ENCODE results near the gene PTPN3. TPM values are rescaled to one million over a fixed set of nuclear protein-coding genes. Genes with fewer than 3 reads are reported as not detected.

PTPN3 gene
- total and polyA plus RNA-seq, 4 donors, result 4.3 to 22.9 (median 9.4) TPM

DNA sequence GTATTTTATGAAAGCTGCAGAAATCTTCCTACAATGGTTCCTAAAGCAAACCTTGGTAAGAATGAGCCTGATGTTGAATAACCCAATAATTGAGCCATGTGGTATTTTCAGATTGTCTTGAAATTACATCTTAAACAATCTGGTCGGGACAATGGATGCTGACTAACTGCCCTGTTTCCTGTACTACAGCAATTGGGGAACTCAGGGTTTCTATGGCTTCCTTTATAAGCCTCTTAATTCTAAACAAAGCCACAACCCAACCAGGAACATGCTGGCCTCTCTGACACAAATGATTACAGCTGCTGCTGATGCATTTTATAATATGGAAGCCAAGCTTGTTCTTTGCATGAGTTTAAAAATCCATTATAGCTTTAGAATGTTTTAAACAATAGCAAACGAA lies 30.2 kb downstream of the PTPN3 start:
- 78 to 85% methylated on average over 2 of the region's 2 CpGs for WGBS, 2 donors
- H3K4me3 ChIP-seq (ENCODE audit: low read length in 2 of 2), result no peak overlapping the region
- no peaks in the 10 kb centered on the region for H3K27me3 ChIP-seq (ENCODE audit: control insufficient read depth in 1 of 2, insufficient read depth in 2 of 2, low read length in 1 of 2)
- intact Hi-C loops (cut with DNase I), result loop anchor here (2.0 kb wide), 2 partner anchors 27 to 49 kb away; no protein-coding TSS in a partner anchor
- no peaks in the 10 kb centered on the region for H3K4me1 ChIP-seq (ENCODE audit: control insufficient read depth in 1 of 2, insufficient read depth in 2 of 2, low read length in 2 of 2)
- H3K27ac ChIP-seq (ENCODE audit: low read depth in 1 of 2, low read length in 2 of 2), result no peak overlapping the region
- H3K9me3 ChIP-seq (ENCODE audit: control insufficient read depth, low read length), result no peaks in the 10 kb centered on the region
- DNase-seq, result no peak
- H3K36me3 ChIP-seq (ENCODE audit: control insufficient read depth in 1 of 2, insufficient read depth in 2 of 2, low read length in 1 of 2), result no peaks in the 10 kb centered on the region
- ATAC-seq (ENCODE audit: low FRiP score), result no peak

DNA sequence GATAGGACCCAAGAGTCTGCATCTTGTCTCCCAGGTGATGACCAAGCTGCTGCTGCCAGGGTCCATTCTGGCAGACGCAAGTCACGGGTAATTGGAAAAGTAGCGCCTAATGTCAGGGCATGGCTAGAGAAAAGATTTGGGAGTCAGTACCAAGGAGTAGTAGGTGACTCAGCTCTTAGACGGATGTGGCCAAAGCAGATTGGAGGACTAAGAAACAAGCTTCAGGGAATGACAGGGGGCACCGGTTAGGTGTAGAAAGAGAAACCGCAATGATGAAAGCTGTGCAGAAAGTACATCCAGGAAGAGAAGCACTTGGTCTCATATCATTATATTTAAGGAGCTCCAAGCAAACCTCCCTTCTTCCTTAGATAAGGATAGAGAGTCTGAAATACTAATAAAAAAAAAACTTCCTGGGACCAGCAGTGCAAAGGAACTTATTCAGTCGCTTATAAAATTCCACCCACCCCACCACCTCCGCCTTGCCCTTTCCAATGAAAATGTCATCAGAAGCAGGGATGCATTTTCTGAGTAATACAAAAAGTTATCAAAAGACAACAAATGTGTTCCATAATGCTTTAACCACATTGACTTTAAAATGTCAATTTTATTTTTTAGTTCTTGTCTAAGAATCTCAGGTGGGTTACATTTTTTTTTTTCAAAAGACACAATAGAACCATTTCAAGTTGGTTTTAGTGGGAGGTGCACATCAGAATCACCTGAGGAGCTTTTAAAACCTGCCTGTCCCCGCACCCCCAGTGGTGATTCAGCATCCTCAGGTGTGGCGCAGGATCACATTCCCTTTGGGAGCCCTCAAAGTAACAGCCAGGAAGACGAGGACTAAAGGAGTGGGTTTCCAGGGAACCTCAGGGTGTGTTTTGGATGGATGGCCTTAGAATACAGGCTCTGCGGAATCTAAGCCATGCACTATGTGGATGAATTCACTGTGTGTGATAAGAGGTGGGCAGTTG lies 31.2 kb downstream of the PTPN3 start:
- intact Hi-C loops (cut with DNase I), result loop anchor here in 1 of 2 donors (2.0 kb wide), 1 partner anchor 50 kb away; no protein-coding TSS in a partner anchor
- ATAC-seq (ENCODE audit: low FRiP score) (no peak), DNase-seq (no peak)

DNA sequence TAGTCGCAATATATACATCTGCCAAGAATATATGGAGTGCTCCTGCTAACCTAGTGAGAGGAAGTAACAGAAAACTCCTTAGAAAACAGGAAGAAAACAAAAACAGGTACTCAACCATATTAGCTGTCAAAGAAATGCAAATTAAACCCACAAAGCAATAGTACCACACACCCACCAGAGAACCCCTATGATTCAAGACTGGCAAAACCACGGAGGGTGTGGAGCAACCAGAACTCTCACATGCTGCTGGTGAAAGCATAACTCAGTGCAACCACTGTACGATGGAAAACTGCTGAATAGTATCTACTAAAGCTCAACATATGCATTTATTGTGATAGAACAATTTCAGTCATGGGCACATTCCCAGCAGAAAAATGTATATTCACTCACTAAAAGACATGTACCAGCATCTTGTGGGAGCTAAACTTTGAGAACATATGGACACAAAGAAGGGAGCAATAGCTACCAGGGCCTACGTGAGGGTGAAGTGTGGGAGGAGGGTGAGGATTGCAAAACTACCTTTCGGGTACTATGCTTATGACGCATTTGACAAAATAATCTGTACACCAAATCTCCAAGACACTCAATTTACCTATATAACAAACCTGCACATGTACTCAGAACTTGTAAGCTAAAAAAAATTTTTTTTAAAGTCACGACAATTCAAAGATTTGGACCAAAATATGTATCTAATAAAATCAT lies 34.0 kb downstream of the PTPN3 start:
- no peak for DNase-seq
- H3K27me3 ChIP-seq (ENCODE audit: control insufficient read depth in 1 of 2, insufficient read depth in 2 of 2, low read length in 1 of 2), result no peaks in the 10 kb centered on the region
- H3K4me1 ChIP-seq (ENCODE audit: control insufficient read depth in 1 of 2, insufficient read depth in 2 of 2, low read length in 2 of 2), result no peaks in the 10 kb centered on the region
- WGBS, 2 donors, result 85 to 89% methylated on average over 7 of the region's 7 CpGs
- H3K9me3 ChIP-seq (ENCODE audit: control insufficient read depth, low read length), result no peaks in the 10 kb centered on the region
- intact Hi-C loops (cut with DNase I), result no loop called here
- ATAC-seq (ENCODE audit: low FRiP score), result no peak
- H3K27ac ChIP-seq (ENCODE audit: low read depth in 1 of 2, low read length in 2 of 2), result no peak overlapping the region
- H3K4me3 ChIP-seq (ENCODE audit: low read length in 2 of 2), result no peak overlapping the region
- peaks cover 0 to 4% of the 10 kb centered on the region in 2 donors for H3K36me3 ChIP-seq (ENCODE audit: control insufficient read depth in 1 of 2, insufficient read depth in 2 of 2, low read length in 1 of 2)

More for the DNA sequence above, 31.2 kb downstream of the PTPN3 start:
- no peak overlapping the region for H3K4me3 ChIP-seq (ENCODE audit: low read length in 2 of 2)
- WGBS, 2 donors, result 79 to 82% methylated on average over 12 of the region's 12 CpGs
- no peaks in the 10 kb centered on the region for H3K4me1 ChIP-seq (ENCODE audit: control insufficient read depth in 1 of 2, insufficient read depth in 2 of 2, low read length in 2 of 2)
- H3K27ac ChIP-seq (ENCODE audit: low read depth in 1 of 2, low read length in 2 of 2), result no peak overlapping the region
- no peaks in the 10 kb centered on the region for H3K9me3 ChIP-seq (ENCODE audit: control insufficient read depth, low read length)
- peaks cover 0 to 4% of the 10 kb centered on the region in 2 donors for H3K36me3 ChIP-seq (ENCODE audit: control insufficient read depth in 1 of 2, insufficient read depth in 2 of 2, low read length in 1 of 2)
- H3K27me3 ChIP-seq (ENCODE audit: control insufficient read depth in 1 of 2, insufficient read depth in 2 of 2, low read length in 1 of 2), result no peaks in the 10 kb centered on the region

DNA sequence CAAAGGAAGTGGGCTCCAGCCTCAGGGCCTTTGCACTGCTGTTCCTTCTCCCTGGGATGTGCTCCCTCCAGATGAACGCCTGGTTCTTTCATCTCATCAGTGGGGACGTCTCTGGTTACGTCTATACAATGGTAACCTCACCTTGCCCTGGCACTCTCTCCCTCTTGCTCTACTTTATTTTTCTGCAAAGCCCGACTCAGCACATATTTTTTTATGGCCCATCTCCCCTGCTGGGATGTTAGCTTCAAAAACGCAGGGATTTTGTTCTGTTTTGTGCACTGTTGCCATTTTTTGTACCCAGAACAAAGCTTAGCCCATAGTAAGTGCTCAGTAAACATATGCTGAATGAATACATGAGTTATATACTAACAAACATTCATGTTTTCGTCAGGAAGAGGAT lies 37.5 kb downstream of the PTPN3 start:
- intact Hi-C loops (cut with DNase I), result no loop called here
- DNase-seq, result no peak
- Histone ChIP-seq H3K27me3 (ENCODE audit: control insufficient read depth in 1 of 2, insufficient read depth in 2 of 2, low read length in 1 of 2) (no peaks in the 10 kb centered on the region), H3K9me3 (ENCODE audit: control insufficient read depth, low read length) (no peaks in the 10 kb centered on the region), H3K4me1 (ENCODE audit: control insufficient read depth in 1 of 2, insufficient read depth in 2 of 2, low read length in 2 of 2) (no peaks in the 10 kb centered on the region), H3K27ac (ENCODE audit: low read depth in 1 of 2, low read length in 2 of 2) (no peak overlapping the region), H3K4me3 (ENCODE audit: low read length in 2 of 2) (no peak overlapping the region), H3K36me3 (ENCODE audit: control insufficient read depth in 1 of 2, insufficient read depth in 2 of 2, low read length in 1 of 2) (peaks cover 4 to 6% of the 10 kb centered on the region in 2 donors)
- no peak for ATAC-seq (ENCODE audit: low FRiP score)
- 89% methylated on average over 6 of the region's 6 CpGs for WGBS, 2 donors

DNA sequence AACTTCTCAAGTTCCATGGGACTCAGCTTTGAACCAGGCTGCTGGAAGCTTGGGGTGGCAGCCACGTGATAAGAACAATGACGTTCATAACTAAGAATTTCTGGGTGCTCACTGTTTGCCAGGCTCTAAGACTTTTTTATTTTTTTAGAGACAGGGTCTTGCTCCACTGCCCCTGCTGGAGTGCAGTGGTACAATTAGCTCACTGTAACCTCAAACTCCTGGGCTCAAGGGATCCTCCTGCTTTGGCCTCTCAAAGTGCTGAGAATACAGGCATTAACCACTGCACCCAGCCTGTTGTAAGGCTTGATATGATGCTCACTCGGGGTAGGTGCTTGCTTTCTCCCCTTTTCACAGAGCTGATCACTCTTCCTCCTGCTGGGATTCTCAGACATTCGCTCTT lies 38.7 kb downstream of the PTPN3 start:
- no peaks in the 10 kb centered on the region for H3K4me1 ChIP-seq (ENCODE audit: control insufficient read depth in 1 of 2, insufficient read depth in 2 of 2, low read length in 2 of 2)
- no peak overlapping the region for H3K27ac ChIP-seq (ENCODE audit: low read depth in 1 of 2, low read length in 2 of 2)
- H3K4me3 ChIP-seq (ENCODE audit: low read length in 2 of 2), result no peak overlapping the region
- no peaks in the 10 kb centered on the region for H3K27me3 ChIP-seq (ENCODE audit: control insufficient read depth in 1 of 2, insufficient read depth in 2 of 2, low read length in 1 of 2)
- WGBS, 2 donors, result 52 to 59% methylated on average over 4 of the region's 4 CpGs
- DNase-seq, result no peak
- intact Hi-C loops (cut with DNase I), result no loop called here
- no peak for ATAC-seq (ENCODE audit: low FRiP score)
- H3K36me3 ChIP-seq (ENCODE audit: control insufficient read depth in 1 of 2, insufficient read depth in 2 of 2, low read length in 1 of 2), result peaks cover 4 to 6% of the 10 kb centered on the region in 2 donors
- H3K9me3 ChIP-seq (ENCODE audit: control insufficient read depth, low read length), result no peaks in the 10 kb centered on the region

DNA sequence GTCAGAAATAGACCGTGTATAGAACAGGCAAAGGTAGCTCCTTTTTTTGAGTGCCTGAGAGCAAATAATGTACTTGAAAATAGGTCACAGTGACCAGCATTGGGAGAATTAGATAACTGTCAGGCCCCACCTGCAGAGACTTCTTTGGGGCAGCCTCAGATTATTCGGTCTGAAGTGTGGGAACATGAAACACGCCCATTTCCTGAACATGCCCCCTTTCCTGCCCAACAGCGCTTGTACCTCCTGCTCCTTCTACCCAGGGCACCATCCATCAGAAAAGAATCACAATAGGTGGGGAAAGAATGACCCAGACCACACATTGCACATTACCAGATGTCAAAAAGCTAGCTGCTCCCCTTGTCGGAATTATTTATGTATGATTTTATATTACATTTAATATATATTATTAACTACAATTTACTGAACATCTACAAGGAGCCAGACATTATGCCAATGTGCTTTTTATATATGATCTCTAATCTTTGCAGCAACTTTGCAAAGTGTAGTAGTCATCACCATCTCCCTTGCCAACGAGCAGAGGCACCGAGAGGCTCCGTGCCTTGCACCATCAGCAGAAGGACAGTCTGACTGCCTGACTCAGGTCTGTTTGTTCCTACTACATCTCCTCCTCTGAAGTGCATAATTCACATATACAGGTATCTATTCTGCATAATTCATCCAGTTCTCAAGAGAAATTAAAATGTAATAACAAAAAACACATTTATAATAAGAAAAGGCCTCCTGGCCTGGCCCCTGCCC lies 39.5 kb downstream of the PTPN3 start:
- no peak for DNase-seq
- WGBS, 2 donors, result 62 to 64% methylated on average over 8 of the region's 8 CpGs
- no peak for ATAC-seq (ENCODE audit: low FRiP score)

DNA sequence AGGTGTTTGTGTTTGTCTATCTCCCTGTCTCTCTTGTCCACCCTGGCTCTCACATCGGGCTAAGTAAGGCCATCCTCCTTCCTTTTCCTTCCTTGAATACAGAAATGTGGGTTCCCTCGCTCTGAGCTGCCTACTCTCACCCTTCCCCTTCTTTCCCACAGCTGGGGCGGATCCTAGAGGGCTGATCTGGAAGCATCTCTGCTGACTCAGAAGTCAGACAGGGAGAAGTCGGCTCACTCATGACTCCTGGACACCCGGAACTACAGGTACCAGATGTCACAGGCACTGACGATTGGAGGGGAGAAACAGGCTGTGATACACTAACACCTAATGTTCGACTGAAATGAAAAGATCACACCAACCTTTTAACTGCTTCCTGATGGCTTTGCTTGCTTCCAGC lies 41.3 kb downstream of the PTPN3 start:
- no peaks in the 10 kb centered on the region for H3K27me3 ChIP-seq (ENCODE audit: control insufficient read depth in 1 of 2, insufficient read depth in 2 of 2, low read length in 1 of 2)
- H3K9me3 ChIP-seq (ENCODE audit: control insufficient read depth, low read length), result no peaks in the 10 kb centered on the region
- no peak overlapping the region for H3K4me3 ChIP-seq (ENCODE audit: low read length in 2 of 2)
- no peaks in the 10 kb centered on the region for H3K4me1 ChIP-seq (ENCODE audit: control insufficient read depth in 1 of 2, insufficient read depth in 2 of 2, low read length in 2 of 2)
- DNase-seq (no peak), ATAC-seq (ENCODE audit: low FRiP score) (no peak)
- intact Hi-C loops (cut with DNase I), result no loop called here
- 84 to 85% methylated on average over 7 of the region's 7 CpGs for WGBS, 2 donors
- peaks cover 2 to 6% of the 10 kb centered on the region in 2 donors for H3K36me3 ChIP-seq (ENCODE audit: control insufficient read depth in 1 of 2, insufficient read depth in 2 of 2, low read length in 1 of 2)
- H3K27ac ChIP-seq (ENCODE audit: low read depth in 1 of 2, low read length in 2 of 2), result no peak overlapping the region

More for the DNA sequence above, 39.5 kb downstream of the PTPN3 start:
- intact Hi-C loops (cut with DNase I), result no loop called here
- Histone ChIP-seq H3K27me3 (ENCODE audit: control insufficient read depth in 1 of 2, insufficient read depth in 2 of 2, low read length in 1 of 2) (no peaks in the 10 kb centered on the region), H3K36me3 (ENCODE audit: control insufficient read depth in 1 of 2, insufficient read depth in 2 of 2, low read length in 1 of 2) (peaks cover 4 to 6% of the 10 kb centered on the region in 2 donors), H3K27ac (ENCODE audit: low read depth in 1 of 2, low read length in 2 of 2) (no peak overlapping the region), H3K4me1 (ENCODE audit: control insufficient read depth in 1 of 2, insufficient read depth in 2 of 2, low read length in 2 of 2) (no peaks in the 10 kb centered on the region), H3K9me3 (ENCODE audit: control insufficient read depth, low read length) (no peaks in the 10 kb centered on the region), H3K4me3 (ENCODE audit: low read length in 2 of 2) (no peak overlapping the region)

DNA sequence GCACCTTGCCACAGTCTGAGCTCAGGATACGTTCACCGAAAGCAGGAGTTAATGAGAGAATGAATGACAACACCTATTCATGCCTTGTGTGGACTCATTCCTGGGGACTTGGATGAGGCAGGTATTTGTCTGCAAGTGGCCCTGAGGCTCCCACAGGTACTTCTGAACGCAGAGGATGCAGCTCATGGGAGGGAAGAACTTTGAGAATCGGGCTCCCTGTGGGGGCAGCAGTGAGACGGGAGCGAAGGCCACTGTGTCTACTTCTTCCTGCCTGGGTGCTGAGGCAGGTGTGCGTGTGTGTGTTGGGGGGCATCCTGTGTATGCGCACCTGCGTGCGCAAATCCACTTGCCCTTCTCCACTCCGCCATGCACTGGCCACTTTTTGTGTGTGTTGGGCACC lies 42.2 kb downstream of the PTPN3 start:
- intact Hi-C loops (cut with DNase I), result no loop called here
- Histone ChIP-seq H3K4me1 (ENCODE audit: control insufficient read depth in 1 of 2, insufficient read depth in 2 of 2, low read length in 2 of 2) (no peaks in the 10 kb centered on the region), H3K9me3 (ENCODE audit: control insufficient read depth, low read length) (no peaks in the 10 kb centered on the region), H3K4me3 (ENCODE audit: low read length in 2 of 2) (no peak overlapping the region), H3K27ac (ENCODE audit: low read depth in 1 of 2, low read length in 2 of 2) (no peak overlapping the region), H3K36me3 (ENCODE audit: control insufficient read depth in 1 of 2, insufficient read depth in 2 of 2, low read length in 1 of 2) (peaks cover 2 to 6% of the 10 kb centered on the region in 2 donors), H3K27me3 (ENCODE audit: control insufficient read depth in 1 of 2, insufficient read depth in 2 of 2, low read length in 1 of 2) (no peaks in the 10 kb centered on the region)
- ATAC-seq (ENCODE audit: low FRiP score) (no peak), DNase-seq (no peak)
- 79 to 85% methylated on average over 11 of the region's 11 CpGs for WGBS, 2 donors
